Panc1 (cell line): Measurements from ENCODE around the gene PFDN4. TPM values are rescaled to one million over a fixed set of nuclear protein-coding genes. Genes with fewer than 3 reads are reported as not detected.

ENCODE experiments used
- ATAC-seq: fragments of 200-7000 bp; cut with Tn5 transposase; 2 replicates; pipeline ENCODE4 v1.9.1; 2020; ENCODE audit warnings: mild to moderate bottlenecking, moderate library complexity
- BruUV-seq: library from RNA; stranded (reverse); fragments of 400-500 nt; replicated peaks from 2 replicates; lab custom pipeline; 2021; lab: Mats Ljungman, UMichigan
- CTCF ChIA-PET: fragments of 300-600 bp; sonication (Branson Sonifier 250); formaldehyde crosslinking; loops from one replicate; lab custom pipeline; 2022; ENCODE audit warnings: antibody characterized with exemption; lab: Charles Lee
- POLR2A ChIA-PET: fragments of 300-600 bp; sonication (Branson Sonifier 250); formaldehyde crosslinking; loops from one replicate; lab custom pipeline; 2022; ENCODE audit warnings: antibody characterized with exemption; lab: Charles Lee
- DNase-seq: peaks from one replicate; pipeline ENCODE4 v3.0.0-alpha.2; 2010; ENCODE audit warnings: low read depth, low spot score
- H3K27ac ChIP-seq: 2 replicates; pipeline ENCODE4 v1.5.1; 2011; ENCODE audit warnings: mild to moderate bottlenecking, low read length, inconsistent platforms
- H3K27me3 ChIP-seq: fragments of 200-500 bp; sonication (Bioruptor generic); 2 replicates; pipeline ENCODE4 v1.6.0; 2014; ENCODE audit warnings: low read length, inconsistent platforms; ENCODE audit not compliant: control insufficient read depth, insufficient read depth
- H3K36me3 ChIP-seq: fragments of 200-500 bp; sonication (Bioruptor generic); 2 replicates; pipeline ENCODE4 v1.5.1; 2014; ENCODE audit warnings: inconsistent platforms, mild to moderate bottlenecking, low read length, moderate library complexity; ENCODE audit not compliant: control insufficient read depth, insufficient read depth
- H3K4me1 ChIP-seq: 2 replicates; pipeline ENCODE4 v1.5.1; 2011; ENCODE audit warnings: inconsistent platforms, mild to moderate bottlenecking, low read length, moderate library complexity; ENCODE audit not compliant: control insufficient read depth, insufficient read depth
- H3K4me3 ChIP-seq, 2 experiments: 2 replicates each; pipeline ENCODE4 v1.5.1; 2011 to 2012; ENCODE audit warnings: low read depth in 2 of 2, low read length in 2 of 2, mild to moderate bottlenecking in 2 of 2, inconsistent platforms in 1 of 2, moderate library complexity in 1 of 2
- H3K9me3 ChIP-seq: fragments of 200-500 bp; sonication (Bioruptor generic); 2 replicates; pipeline ENCODE4 v1.5.1; 2014; ENCODE audit warnings: low read depth, mild to moderate bottlenecking, inconsistent platforms, low read length, moderate library complexity; ENCODE audit not compliant: control insufficient read depth, insufficient read depth
- POLR2AphosphoS5 ChIP-seq: IDR thresholded peaks from 2 replicates; pipeline ENCODE4 v1.6.1; 2012; ENCODE audit warnings: mild to moderate bottlenecking, low read depth, low read length, moderate library complexity
- SIN3A ChIP-seq: IDR thresholded peaks from 2 replicates; pipeline ENCODE4 v1.6.1; 2012; ENCODE audit warnings: low read depth, mild to moderate bottlenecking, low read length, moderate library complexity, borderline replicate concordance; ENCODE audit not compliant: insufficient read depth
- TCF7L2 ChIP-seq: IDR thresholded peaks from 2 replicates; pipeline ENCODE4 v1.6.1; 2011; ENCODE audit warnings: mild to moderate bottlenecking, low read depth, low read length, inconsistent platforms
- in situ Hi-C: cut with HindIII; loops from 2 replicates; pipeline ENCODE4 v1.10.0; 2016; ENCODE audit warnings: low sequenced_read_pairs, low pct_unique_long_range_greater_than_20kb
- intact Hi-C: fragments of 100-400 bp; cut with micrococcal nuclease; formaldehyde crosslinking; loops from one replicate; pipeline ENCODE4 v1.10.0; 2022; ENCODE audit not compliant: unreplicated experiment
- total RNA-seq: library from RNA; stranded (reverse); gene quantifications from one replicate; pipeline ENCODE4 v1.2.1, GENCODE V29; 2021; ENCODE audit not compliant: unreplicated experiment
- TF ChIP-seq, protein P1 (sequence below), 2 experiments: IDR thresholded peaks; 2 replicates each; pipeline ENCODE4 v1.6.1; 2011 to 2012; ENCODE audit warnings: low read depth in 2 of 2, control low read depth in 1 of 2, low read length in 1 of 2, mild to moderate bottlenecking in 1 of 2, moderate library complexity in 1 of 2; ENCODE audit not compliant: insufficient read depth in 1 of 2
- TF ChIP-seq, protein P2 (sequence below): fragments of 450-650 bp; IDR thresholded peaks from 2 replicates; pipeline ENCODE4 v1.5.1; 2017; ENCODE audit warnings: mild to moderate bottlenecking

The PFDN4 gene
- total RNA-seq, 1 experiment from 2014 or later: 48.2 TPM

GRCh38 chr20:54167909-54168872, 39.7 kb upstream of the PFDN4 start:
- peaks cover 18% of the 10 kb centered on the region for H3K27me3 ChIP-seq
- no peak overlapping the region for H3K27ac ChIP-seq

GRCh38 chr20:54168961-54169862, 38.7 kb upstream of the PFDN4 start:
- Histone ChIP-seq H3K9me3 (no peaks in the 10 kb centered on the region), H3K27me3 (peaks cover 18% of the 10 kb centered on the region), H3K4me3 (no peak overlapping the region), H3K36me3 (no peaks in the 10 kb centered on the region), H3K27ac (no peak overlapping the region), H3K4me1 (peaks cover 12% of the 10 kb centered on the region)
- TF ChIP-seq TCF7L2 (no peak), SIN3A (no peak), POLR2AphosphoS5 (no peak)
- TF ChIP-seq, protein P1, sequence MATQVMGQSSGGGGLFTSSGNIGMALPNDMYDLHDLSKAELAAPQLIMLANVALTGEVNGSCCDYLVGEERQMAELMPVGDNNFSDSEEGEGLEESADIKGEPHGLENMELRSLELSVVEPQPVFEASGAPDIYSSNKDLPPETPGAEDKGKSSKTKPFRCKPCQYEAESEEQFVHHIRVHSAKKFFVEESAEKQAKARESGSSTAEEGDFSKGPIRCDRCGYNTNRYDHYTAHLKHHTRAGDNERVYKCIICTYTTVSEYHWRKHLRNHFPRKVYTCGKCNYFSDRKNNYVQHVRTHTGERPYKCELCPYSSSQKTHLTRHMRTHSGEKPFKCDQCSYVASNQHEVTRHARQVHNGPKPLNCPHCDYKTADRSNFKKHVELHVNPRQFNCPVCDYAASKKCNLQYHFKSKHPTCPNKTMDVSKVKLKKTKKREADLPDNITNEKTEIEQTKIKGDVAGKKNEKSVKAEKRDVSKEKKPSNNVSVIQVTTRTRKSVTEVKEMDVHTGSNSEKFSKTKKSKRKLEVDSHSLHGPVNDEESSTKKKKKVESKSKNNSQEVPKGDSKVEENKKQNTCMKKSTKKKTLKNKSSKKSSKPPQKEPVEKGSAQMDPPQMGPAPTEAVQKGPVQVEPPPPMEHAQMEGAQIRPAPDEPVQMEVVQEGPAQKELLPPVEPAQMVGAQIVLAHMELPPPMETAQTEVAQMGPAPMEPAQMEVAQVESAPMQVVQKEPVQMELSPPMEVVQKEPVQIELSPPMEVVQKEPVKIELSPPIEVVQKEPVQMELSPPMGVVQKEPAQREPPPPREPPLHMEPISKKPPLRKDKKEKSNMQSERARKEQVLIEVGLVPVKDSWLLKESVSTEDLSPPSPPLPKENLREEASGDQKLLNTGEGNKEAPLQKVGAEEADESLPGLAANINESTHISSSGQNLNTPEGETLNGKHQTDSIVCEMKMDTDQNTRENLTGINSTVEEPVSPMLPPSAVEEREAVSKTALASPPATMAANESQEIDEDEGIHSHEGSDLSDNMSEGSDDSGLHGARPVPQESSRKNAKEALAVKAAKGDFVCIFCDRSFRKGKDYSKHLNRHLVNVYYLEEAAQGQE (IDR thresholded peaks at IDR 0.05; ENCODE audit: insufficient read depth in 1 of 2, low read depth in 2 of 2, low read length in 1 of 2): no peak
- TF ChIP-seq, protein P2, sequence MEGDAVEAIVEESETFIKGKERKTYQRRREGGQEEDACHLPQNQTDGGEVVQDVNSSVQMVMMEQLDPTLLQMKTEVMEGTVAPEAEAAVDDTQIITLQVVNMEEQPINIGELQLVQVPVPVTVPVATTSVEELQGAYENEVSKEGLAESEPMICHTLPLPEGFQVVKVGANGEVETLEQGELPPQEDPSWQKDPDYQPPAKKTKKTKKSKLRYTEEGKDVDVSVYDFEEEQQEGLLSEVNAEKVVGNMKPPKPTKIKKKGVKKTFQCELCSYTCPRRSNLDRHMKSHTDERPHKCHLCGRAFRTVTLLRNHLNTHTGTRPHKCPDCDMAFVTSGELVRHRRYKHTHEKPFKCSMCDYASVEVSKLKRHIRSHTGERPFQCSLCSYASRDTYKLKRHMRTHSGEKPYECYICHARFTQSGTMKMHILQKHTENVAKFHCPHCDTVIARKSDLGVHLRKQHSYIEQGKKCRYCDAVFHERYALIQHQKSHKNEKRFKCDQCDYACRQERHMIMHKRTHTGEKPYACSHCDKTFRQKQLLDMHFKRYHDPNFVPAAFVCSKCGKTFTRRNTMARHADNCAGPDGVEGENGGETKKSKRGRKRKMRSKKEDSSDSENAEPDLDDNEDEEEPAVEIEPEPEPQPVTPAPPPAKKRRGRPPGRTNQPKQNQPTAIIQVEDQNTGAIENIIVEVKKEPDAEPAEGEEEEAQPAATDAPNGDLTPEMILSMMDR: no peak
- ChIA-PET POLR2A (no interaction called here), CTCF (interaction anchor here (0.9 kb wide), 1 partner anchor 12 kb away, joined by 4 read pairs; no protein-coding TSS in a partner anchor)
- no TSS peak for BruUV-seq
- ATAC-seq: no peak
- in situ Hi-C loops: no loop called here
- intact Hi-C loops: no loop called here
- no peak for DNase-seq

More at GRCh38 chr20:54167909-54168872, 39.7 kb upstream of the PFDN4 start:
- BruUV-seq: no TSS peak
- TF ChIP-seq POLR2AphosphoS5 (no peak), TCF7L2 (no peak), SIN3A (no peak)
- TF ChIP-seq, protein P1 (IDR thresholded peaks at IDR 0.05; ENCODE audit: insufficient read depth in 1 of 2, low read depth in 2 of 2, low read length in 1 of 2): no peak
- TF ChIP-seq, protein P2: no peak
- Histone ChIP-seq H3K9me3 (no peaks in the 10 kb centered on the region), H3K4me3 (no peak overlapping the region), H3K4me1 (peaks cover 12% of the 10 kb centered on the region), H3K36me3 (no peaks in the 10 kb centered on the region)
- ChIA-PET CTCF (no interaction called here), POLR2A (no interaction called here)
- DNase-seq (no peak), ATAC-seq (no peak)
- in situ Hi-C loops (no loop called here), intact Hi-C loops (no loop called here)
